Coronary artery (tissue), 2 donors: ENCODE data around the gene CUL9.
"Not testable (repeated sequence)": the region's sequence is repeated elsewhere in the genome, so short reads cannot be mapped to it uniquely, and the experiment has no call there.

Source experiments
- DNase-seq: peaks from one replicate; pipeline ENCODE4 v3.0.0-alpha.2; 2017; ENCODE audit warnings: low spot score
- H3K27ac ChIP-seq, 2 donors: fragments of 200-600 bp; sonication (generic); one replicate each; pipeline ENCODE4 v1.5.1; 2016 to 2019
- H3K4me3 ChIP-seq: fragments of 200-600 bp; sonication (generic); 2 replicates; pipeline ENCODE4 v1.5.1; 2016; ENCODE audit warnings: mild to moderate bottlenecking, moderate library complexity
- CTCF ChIP-seq: fragments of 200-600 bp; sonication (generic); IDR thresholded peaks from one replicate; pipeline ENCODE4 v1.5.1; 2019; ENCODE audit warnings: antibody characterized with exemption

Gene CUL9

GRCh38 chr6:43181942-43182860, at the start of gene CUL9:
Gene CUL9 (plus strand): TSS chr6:43182196. CDS start chr6:43184311, 2,115 bp downstream.
- TF ChIP-seq CTCF, result no peak
- Histone ChIP-seq H3K4me3 (peak within 1 kb of the TSS; percentile 81), H3K27ac (peak within 1 kb of the TSS; percentile 71 to 85)
- DNase-seq, result peak; percentile 89

- Histone ChIP-seq H3K27ac (no peak overlapping the region), H3K4me3 (no peak overlapping the region)
- TF ChIP-seq CTCF, result no peak
- no peak for DNase-seq
These were observed 43.7 kb upstream of the CUL9 start for GRCh38 chr6:43138267-43138666.

- not testable (repeated sequence) for H3K4me3 ChIP-seq, DNase-seq, H3K27ac ChIP-seq
These were observed 42.0 kb upstream of the CUL9 start for GRCh38 chr6:43139973-43140372.

- Histone ChIP-seq H3K27ac (no peak overlapping the region), H3K4me3 (no peak overlapping the region)
- no peak for DNase-seq
- no peak for TF ChIP-seq CTCF
These were observed 40.4 kb upstream of the CUL9 start for GRCh38 chr6:43141644-43142043.

GRCh38 chr6:43142101-43142500, 39.9 kb upstream of the CUL9 start:
- DNase-seq, result no peak
- no peak for TF ChIP-seq CTCF
- H3K27ac ChIP-seq, result no peak overlapping the region
- no peak overlapping the region for H3K4me3 ChIP-seq

- peak; percentile 87 for DNase-seq
- peak overlapping the region in 1 of 2 donors; percentile 27 for H3K27ac ChIP-seq
- TF ChIP-seq CTCF, result peak; percentile 93
- no peak overlapping the region for H3K4me3 ChIP-seq
These were observed 38.5 kb upstream of the CUL9 start for GRCh38 chr6:43143235-43144128.

GRCh38 chr6:43144879-43145278, 37.1 kb upstream of the CUL9 start:
- no peak overlapping the region for H3K27ac ChIP-seq
- DNase-seq, result no peak
- TF ChIP-seq CTCF, result no peak
- H3K4me3 ChIP-seq, result no peak overlapping the region
